Parathyroid adenoma (tissue), 2 donors: ENCODE measurements around the gene B4GALNT3.

Experiments
- H2AFZ ChIP-seq: fragments of 300-600 bp; sonication (generic); one replicate; pipeline ENCODE4 v1.7.0; 2017; ENCODE audit warnings: antibody characterized with exemption, mild to moderate bottlenecking
- H3K27ac ChIP-seq: fragments of 300-600 bp; sonication (generic); one replicate; pipeline ENCODE4 v1.7.0; 2017
- H3K27me3 ChIP-seq: fragments of 300-600 bp; sonication (generic); one replicate; pipeline ENCODE4 v1.7.0; 2017; ENCODE audit warnings: low read length; ENCODE audit not compliant: control insufficient read depth, insufficient read depth
- H3K36me3 ChIP-seq: fragments of 300-600 bp; sonication (generic); one replicate; pipeline ENCODE4 v1.7.0; 2017; ENCODE audit warnings: low read length; ENCODE audit not compliant: control insufficient read depth, insufficient read depth
- H3K4me1 ChIP-seq: fragments of 300-600 bp; sonication (generic); one replicate; pipeline ENCODE4 v1.7.0; 2017; ENCODE audit warnings: control low read depth
- H3K4me2 ChIP-seq: fragments of 300-600 bp; sonication (generic); one replicate; pipeline ENCODE4 v1.7.0; 2017; ENCODE audit warnings: low read length
- H3K4me3 ChIP-seq: fragments of 300-600 bp; sonication (generic); one replicate; pipeline ENCODE4 v1.7.0; 2017; ENCODE audit warnings: low read depth, low read length
- H3K79me2 ChIP-seq: fragments of 300-600 bp; sonication (generic); one replicate; pipeline ENCODE4 v1.7.0; 2017; ENCODE audit warnings: control low read depth
- H3K9ac ChIP-seq: fragments of 300-600 bp; sonication (generic); one replicate; pipeline ENCODE4 v1.7.0; 2017; ENCODE audit warnings: mild to moderate bottlenecking
- H3K9me3 ChIP-seq: fragments of 300-600 bp; sonication (generic); one replicate; pipeline ENCODE4 v1.7.0; 2017; ENCODE audit warnings: low read length; ENCODE audit not compliant: control insufficient read depth
- CTCF ChIP-seq: fragments of 300-600 bp; sonication (generic); IDR thresholded peaks from one replicate; pipeline ENCODE4 v1.7.0; 2017; ENCODE audit warnings: antibody characterized with exemption, mild to moderate bottlenecking
- donor health status: primary hyperparathyroidism.

Gene B4GALNT3

GRCh38 chr12:590206-590750 is 130.5 kb downstream of the B4GALNT3 start:
- H2AFZ ChIP-seq, result no peak overlapping the region
- no peak overlapping the region for H3K4me2 ChIP-seq
- no peak overlapping the region for H3K4me3 ChIP-seq
- H3K9me3 ChIP-seq, result no peaks in the 10 kb centered on the region
- no peak overlapping the region for H3K9ac ChIP-seq
- H3K79me2 ChIP-seq, result no peaks in the 10 kb centered on the region
- no peaks in the 10 kb centered on the region for H3K27me3 ChIP-seq
- no peaks in the 10 kb centered on the region for H3K4me1 ChIP-seq
- TF ChIP-seq CTCF, result no peak
- no peak overlapping the region for H3K27ac ChIP-seq
- H3K36me3 ChIP-seq, result no peaks in the 10 kb centered on the region

- H3K4me2 ChIP-seq, result no peak overlapping the region
- no peak overlapping the region for H2AFZ ChIP-seq
- H3K27me3 ChIP-seq, result no peaks in the 10 kb centered on the region
- H3K36me3 ChIP-seq, result no peaks in the 10 kb centered on the region
- no peak overlapping the region for H3K9ac ChIP-seq
- no peak overlapping the region for H3K27ac ChIP-seq
- H3K4me3 ChIP-seq, result no peak overlapping the region
- H3K79me2 ChIP-seq, result no peaks in the 10 kb centered on the region
- no peaks in the 10 kb centered on the region for H3K4me1 ChIP-seq
- no peak for TF ChIP-seq CTCF
- no peaks in the 10 kb centered on the region for H3K9me3 ChIP-seq
Measured at GRCh38 chr12:591167-592023, 131.7 kb downstream of the B4GALNT3 start.

- Histone ChIP-seq H3K4me1 (no peaks in the 10 kb centered on the region), H3K36me3 (no peaks in the 10 kb centered on the region), H3K4me3 (no peak overlapping the region), H3K27ac (no peak overlapping the region), H3K9ac (no peak overlapping the region), H2AFZ (no peak overlapping the region), H3K27me3 (no peaks in the 10 kb centered on the region), H3K9me3 (no peaks in the 10 kb centered on the region), H3K4me2 (no peak overlapping the region), H3K79me2 (no peaks in the 10 kb centered on the region)
- TF ChIP-seq CTCF, result no peak
Measured at GRCh38 chr12:592024-592505, 132.3 kb downstream of the B4GALNT3 start.

GRCh38 chr12:593396-594270 is 133.9 kb downstream of the B4GALNT3 start:
- H3K4me3 ChIP-seq, result no peak overlapping the region
- H3K9ac ChIP-seq, result no peak overlapping the region
- H3K36me3 ChIP-seq, result no peaks in the 10 kb centered on the region
- TF ChIP-seq CTCF, result no peak
- no peak overlapping the region for H3K4me2 ChIP-seq
- H3K79me2 ChIP-seq, result no peaks in the 10 kb centered on the region
- no peaks in the 10 kb centered on the region for H3K9me3 ChIP-seq
- H3K27ac ChIP-seq, result no peak overlapping the region
- no peaks in the 10 kb centered on the region for H3K27me3 ChIP-seq
- no peaks in the 10 kb centered on the region for H3K4me1 ChIP-seq
- no peak overlapping the region for H2AFZ ChIP-seq
